Measurements from ENCODE around the gene FAM72C.
A peak's percentile ranks its signal among the peaks of the same experiment; 100 is the strongest.
"Not testable (repeated sequence)": the region's sequence is repeated elsewhere in the genome, so short reads cannot be mapped to it uniquely, and the experiment has no call there.

FAM72C gene

DNA sequence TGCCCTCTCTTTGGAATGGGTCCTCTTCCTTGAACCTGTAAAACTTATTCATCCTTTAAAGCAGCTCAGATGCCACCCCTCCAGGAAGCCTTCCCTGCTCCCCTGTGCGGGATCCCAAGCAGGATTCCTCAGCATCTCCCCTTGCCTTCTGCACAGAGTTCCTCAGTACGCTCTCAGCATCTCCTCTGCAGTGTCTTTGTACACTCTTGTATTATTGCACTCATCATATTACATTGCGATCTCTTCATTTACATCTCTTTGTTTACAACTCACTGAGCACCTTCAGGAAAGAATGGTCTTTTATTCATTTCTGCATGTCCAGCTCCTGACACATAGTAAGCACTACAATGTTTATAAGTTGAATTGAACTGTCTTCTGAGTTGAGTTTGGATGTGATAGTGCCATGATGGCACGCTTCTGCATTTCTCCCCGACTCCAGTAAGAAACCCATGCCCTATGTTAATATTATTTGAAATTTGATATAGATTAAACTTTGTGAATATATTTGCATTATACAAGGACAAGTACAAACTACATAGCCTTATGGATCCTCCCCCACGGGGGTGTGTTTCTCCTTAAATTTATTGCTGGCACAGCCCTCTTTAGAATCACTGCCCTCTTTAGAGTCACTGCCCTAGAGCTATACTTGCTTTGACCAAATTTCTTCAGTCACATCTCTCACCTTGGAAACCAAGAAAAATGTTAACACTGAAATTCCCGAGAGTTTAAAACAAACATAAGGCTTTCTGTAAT is 13.1 kb upstream of the FAM72C start:
- FAIRE-seq = not testable (repeated sequence)

GRCh38 chr1:143974416-143974815 is 2.6 kb upstream of the FAM72C start:
- not testable (repeated sequence) for FAIRE-seq

DNA sequence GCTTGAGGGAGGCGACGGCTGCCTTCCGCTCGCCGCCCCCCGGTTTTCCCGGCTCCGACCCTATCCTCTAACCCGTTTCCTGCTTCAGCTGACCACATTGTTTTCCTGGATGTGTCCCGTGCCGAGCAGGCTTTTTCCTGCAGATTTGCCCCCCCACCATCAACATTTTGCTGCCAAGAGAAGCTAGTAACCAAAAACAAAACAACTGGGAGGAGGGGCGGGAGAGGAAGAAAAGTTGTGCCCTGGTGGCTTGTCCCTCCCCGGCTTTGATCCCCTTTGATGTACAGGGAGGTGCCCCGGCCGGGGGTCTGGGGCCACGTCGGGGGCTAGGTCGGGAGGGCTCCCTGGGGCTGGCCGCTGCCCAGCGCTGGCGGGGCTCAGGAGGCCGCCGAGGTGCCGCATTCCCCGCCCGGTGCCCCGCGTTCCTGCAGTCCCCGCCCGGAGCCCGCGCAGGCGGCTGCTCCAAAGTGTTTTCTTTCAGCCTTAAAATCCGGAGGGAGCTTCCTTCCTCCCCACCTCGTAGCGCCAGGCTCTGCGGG is 2.2 kb upstream of the FAM72C start:
- FAIRE-seq = not testable (repeated sequence)

- not testable (repeated sequence) for FAIRE-seq
These were observed 1.1 kb upstream of the FAM72C start for GRCh38 chr1:143972753-143973326.

GRCh38 chr1:143965860-143966259 is 5.9 kb downstream of the FAM72C start:
- not testable (repeated sequence) for FAIRE-seq

DNA sequence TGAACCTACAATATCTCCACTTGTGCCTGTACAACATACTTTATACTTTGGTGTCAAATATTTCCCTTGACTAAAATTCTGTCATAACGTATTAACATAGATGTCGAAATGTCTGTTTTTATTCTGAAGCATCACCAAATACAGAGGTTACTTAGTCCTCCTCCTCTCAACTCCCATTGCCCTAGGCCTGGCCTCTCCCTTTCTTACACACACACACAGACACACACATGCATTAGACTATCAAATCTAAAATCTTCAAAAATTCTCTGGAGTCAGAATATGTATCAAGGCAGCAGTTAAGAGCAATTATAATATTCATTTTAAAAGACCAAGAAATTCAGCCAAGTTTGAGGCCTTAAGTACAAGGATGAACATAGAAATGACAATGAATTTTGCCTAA is 7.5 kb downstream of the FAM72C start:
- not testable (repeated sequence) for FAIRE-seq

DNA sequence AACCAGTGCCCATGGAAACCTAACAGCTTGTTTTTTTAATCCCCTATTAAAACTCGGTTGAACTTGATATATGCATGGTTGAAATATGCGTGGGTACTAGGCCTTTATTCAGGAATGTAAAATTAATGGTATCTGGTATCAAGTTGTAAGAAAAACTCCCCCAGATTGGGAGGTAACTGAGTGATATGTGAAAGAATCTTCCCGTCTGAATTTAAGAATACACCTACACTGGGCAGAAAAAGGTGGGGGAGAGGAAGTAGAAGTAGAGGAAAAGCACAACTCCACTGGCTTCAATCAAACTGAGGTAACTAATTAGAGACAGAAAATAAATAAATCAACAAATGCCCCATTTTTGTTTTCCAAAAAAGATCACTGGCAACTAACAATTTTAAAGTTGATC is 15.9 kb downstream of the FAM72C start:
- not testable (repeated sequence) for FAIRE-seq

DNA sequence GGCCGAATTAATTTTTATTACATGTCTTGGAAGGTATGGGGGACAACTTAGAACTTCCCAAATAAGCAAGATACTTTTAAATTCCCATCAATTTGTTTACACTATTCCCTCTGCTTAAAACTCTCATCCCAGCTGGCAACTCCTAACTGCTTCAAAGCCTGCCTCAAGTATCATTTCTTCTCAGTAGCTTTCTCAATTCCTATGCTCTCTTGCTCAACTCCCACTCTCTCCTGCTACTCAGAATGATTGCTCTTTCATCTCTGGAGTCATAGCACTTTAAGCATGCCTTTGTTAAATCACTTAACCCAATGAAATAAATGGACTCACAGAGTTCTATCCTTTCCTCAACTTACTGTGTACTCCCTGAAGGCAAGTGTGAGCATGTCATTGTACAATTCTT is 18.9 kb downstream of the FAM72C start:
- not testable (repeated sequence) for FAIRE-seq

DNA sequence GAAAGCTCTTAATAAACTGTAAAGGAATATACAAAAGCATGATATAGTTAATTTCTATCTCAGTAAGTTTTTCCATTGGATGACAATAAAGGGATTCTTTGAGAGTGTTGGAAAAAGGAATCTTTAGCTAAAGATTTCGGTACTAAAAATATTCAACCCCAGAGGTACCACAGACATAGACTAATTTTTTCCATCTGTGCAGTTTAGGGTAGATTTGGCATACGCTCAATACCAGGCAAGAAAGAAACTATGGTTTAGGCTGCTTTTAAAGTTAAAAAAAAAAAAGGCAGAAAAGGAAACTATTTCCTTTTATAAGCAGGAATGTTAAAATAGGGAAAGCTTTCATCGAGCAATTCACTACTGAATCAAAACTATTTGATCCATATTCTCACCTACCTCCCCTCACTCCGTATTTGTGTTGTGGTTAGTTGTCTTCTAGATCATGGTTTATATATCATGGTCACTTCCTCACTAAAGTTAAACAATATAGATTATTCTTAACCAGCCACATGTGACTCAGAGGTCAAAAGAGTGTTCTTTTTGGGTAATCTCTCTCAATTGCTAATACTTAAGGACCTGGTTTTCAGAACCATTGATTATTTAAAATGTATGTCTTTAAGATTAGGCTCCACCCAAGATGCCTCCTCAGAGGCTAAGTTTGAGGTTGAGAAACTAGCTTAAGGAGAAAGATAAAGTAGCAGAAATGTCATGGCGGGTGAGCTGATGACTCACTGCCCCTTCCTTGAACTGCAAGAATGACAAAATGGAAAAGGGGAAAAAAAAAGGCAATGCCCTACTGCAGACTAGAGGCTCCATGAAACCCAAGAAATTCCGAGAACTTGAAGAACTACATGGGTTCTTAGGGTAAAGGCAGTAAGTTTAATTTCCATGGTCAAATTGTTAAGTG is 20.0 kb downstream of the FAM72C start:
- FAIRE-seq = not testable (repeated sequence)

DNA sequence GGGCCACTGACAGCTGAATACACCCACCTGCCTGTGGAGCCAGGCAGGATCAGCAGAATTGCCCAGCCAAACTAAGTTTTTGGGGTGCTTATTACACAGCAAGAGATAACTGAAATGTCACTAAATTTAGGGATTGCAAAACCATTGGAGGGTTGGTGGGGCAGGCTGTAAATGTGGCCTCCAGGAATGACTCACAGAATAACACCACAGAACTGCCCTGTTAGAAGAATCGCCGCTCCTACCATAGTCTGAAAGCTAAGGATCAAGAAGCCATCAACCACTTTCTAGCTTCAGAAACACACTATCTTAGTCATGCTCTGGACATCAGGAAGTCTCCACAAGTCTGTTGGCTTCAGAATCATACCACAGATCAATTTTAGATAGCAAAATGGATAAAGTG is 24.0 kb downstream of the FAM72C start:
- FAIRE-seq = not testable (repeated sequence)

DNA sequence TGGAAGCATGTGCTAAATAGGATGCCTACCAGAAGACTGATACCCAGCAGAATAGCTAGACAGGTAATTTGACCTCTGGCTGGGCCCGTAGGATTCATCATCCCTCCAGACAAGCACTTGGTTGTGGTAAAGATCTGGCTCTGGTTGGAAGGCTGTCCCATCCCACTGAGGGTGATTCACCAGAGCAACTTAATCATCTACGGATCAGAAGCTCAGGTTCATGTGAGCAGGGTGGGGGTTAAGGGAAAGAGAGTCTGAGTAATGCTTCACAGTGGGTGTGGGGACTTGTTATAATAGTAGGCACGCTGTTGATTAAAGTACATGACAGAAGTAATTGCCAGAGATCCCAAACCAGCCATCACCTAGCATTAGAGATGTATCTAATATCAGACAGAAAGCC is 26.5 kb downstream of the FAM72C start:
- FAIRE-seq = not testable (repeated sequence)

DNA sequence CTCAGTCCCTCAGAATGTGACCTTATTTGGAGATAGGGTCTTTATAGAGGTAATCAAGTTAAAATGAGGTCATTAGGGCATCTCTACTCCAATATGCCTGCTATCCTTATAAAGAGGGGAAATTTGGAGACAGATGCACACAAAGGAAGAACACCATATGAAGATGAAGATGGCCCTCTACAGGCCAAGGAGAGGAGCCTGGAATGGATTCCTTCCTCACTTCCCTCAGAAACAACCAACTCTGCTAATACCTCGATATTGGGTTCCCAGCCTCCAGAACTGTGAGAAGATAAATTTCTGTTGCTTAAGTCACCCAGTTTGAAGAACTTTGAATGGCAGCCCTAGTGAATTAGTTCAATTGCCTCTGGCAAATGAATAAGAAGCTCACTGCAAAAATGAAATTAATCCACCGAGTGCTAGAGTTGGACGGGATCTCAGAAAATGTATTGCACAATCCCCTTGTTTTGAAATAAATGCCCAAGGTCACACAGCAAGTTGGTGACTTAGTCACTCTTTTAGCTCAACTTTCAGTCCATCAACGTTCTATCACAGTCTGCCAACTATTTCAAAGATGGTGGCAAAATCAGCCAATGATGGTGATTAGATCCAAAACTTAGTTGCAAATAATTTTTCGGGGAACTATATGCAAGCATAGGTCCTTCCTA is 27.1 kb downstream of the FAM72C start:
- FAIRE-seq = not testable (repeated sequence)

DNA sequence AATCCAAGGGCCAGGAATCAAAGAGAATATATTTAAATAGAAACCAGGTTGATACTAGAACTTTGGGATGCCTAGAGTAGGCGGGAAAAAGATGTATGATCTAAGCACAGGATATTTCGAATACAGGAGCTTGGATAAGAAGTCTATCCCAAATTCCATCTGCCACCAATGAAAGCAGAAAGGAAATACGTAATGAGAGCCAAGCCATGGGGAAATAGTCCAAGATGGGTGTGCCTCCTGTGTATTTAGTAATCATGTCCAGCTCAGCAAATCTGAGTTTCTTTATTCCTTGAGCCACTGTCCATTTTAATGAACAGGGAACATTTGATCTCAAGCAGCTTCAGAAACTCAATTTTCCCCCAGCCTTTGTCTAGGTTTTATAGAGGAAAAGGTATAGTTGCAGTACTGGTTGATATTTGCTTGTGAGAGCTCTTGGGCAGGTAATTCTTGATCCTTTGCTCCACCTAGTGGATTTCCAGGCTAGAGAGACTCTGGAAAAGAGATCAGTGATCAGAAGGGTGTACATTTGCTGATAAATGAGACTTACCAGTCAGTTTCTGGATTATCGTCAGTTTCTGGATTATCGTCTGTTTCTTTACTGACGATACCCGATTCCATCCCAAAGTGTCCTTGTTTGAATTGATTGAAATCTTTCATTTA is 28.3 kb downstream of the FAM72C start:
- FAIRE-seq = not testable (repeated sequence)

DNA sequence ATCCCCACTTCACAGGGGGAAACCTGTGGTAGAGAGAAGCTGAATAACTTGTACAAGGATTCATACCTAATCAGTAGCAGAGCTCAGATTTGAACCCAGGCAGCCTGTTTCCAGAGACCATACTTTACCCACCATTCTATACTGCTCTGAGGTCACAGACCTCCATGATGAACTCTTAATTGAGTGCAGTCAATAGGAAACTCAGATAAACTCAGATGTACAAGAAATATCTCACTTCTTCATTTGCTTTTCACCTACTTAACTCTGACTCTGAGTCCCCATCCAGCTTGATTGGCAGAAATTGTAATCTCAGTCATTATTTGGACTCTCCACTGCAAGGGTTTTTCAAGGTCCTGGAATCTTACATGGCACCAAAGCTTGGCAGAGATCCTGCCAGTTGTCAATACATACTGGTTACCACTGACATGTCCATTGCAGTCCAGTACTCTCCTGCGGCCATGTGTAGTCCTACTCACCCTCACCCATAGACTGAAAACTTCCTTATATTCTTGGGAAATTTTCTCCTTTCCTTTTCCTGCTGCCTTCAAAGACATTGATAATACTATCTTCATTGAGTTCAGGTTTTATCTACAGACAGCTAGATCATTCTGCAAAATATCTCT is 29.4 kb downstream of the FAM72C start:
- not testable (repeated sequence) for FAIRE-seq

DNA sequence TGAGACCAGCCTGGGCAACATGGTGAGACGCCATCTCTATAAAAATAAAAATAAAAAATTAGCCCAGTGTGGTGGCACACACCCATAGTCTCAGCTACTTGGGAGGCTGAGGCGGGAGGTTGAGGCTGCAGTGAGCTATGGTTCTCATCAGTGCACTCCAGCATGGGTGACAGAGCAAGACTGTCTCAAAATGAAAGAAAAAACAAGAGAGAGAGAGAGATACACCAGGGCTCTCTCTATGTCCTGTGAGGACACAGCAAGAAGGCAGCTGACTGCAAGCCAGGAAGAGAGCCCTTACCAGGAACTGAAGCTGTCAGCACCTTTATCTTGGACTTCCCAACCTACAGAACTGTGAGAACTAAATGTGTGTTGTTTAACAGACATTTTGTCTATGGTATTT is 32.1 kb downstream of the FAM72C start:
- not testable (repeated sequence) for FAIRE-seq

- not testable (repeated sequence) for FAIRE-seq
These were observed 32.9 kb downstream of the FAM72C start for GRCh38 chr1:143938922-143939321.

GRCh38 chr1:143936457-143937115 is 35.2 kb downstream of the FAM72C start:
- peak; percentile 89 for FAIRE-seq

DNA sequence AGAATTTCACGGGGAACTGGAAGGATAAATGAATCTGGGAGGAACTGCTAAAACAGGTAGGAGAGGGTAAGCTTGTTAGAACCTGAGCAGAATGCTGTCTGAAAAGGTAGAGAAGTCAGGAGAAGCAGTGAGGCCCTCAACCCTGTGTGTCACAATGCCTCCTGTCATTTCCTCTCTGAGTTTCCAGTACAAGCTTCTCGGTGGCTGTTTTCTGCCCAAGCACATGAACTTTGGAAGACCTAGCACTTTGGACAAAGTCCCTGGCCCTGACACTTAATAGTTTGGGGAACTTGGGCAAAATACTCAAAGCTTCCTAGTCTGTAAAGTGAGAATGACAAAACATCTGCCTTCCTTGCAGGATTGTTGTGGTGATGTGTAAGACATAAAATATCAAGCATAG is 52.7 kb downstream of the FAM72C start:
- FAIRE-seq = not testable (repeated sequence)

- not testable (repeated sequence) for FAIRE-seq
These were observed 53.2 kb downstream of the FAM72C start for GRCh38 chr1:143918552-143918951.

GRCh38 chr1:143913705-143914104 is 58.1 kb downstream of the FAM72C start:
- not testable (repeated sequence) for FAIRE-seq

Measured in endometrium (tissue), 2 donors.